Measurements from ENCODE around the gene PDE6H. TPM values are rescaled to one million over a fixed set of nuclear protein-coding genes. Genes with fewer than 3 reads are reported as not detected.

The PDE6H gene
- total and polyA plus RNA-seq, 11 donors = not detected

DNA sequence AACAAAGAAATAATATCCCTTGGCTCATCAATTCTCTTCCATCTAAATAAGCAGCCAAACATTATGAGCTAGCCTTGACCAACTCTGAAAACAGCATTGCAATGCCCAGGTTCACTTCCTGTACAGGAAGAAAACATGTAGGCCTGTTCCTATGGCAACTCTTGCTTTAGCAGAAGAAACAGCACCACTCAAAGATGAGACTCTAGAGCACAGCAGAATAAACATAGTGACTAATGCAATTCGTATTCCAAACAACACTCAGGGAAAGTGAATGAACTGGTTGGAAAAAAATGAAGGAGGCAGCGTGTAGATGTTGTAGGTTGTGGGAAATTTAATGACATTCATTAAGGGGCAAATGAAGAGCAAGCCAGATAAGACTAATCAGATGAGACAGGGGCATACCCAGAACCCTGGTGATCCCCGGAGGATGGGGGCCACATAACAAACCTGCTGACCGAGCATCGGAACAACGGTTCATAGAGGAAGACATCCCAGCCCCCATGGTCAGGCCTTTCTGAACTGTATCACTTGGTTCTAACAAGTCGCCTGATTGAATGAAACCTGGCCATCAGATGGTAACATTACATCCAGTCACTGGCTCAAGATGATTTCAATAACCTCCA lies 20.4 kb upstream of the PDE6H start:
- H3K27ac ChIP-seq = peak overlapping the region; percentile 11 to 92 (median 74)
- TF ChIP-seq, protein P1, sequence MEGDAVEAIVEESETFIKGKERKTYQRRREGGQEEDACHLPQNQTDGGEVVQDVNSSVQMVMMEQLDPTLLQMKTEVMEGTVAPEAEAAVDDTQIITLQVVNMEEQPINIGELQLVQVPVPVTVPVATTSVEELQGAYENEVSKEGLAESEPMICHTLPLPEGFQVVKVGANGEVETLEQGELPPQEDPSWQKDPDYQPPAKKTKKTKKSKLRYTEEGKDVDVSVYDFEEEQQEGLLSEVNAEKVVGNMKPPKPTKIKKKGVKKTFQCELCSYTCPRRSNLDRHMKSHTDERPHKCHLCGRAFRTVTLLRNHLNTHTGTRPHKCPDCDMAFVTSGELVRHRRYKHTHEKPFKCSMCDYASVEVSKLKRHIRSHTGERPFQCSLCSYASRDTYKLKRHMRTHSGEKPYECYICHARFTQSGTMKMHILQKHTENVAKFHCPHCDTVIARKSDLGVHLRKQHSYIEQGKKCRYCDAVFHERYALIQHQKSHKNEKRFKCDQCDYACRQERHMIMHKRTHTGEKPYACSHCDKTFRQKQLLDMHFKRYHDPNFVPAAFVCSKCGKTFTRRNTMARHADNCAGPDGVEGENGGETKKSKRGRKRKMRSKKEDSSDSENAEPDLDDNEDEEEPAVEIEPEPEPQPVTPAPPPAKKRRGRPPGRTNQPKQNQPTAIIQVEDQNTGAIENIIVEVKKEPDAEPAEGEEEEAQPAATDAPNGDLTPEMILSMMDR (IDR thresholded peaks at IDR 0.05) = no peak
- H3K36me3 ChIP-seq = peaks cover 0 to 36% (median 19%) of the 10 kb centered on the region in 9 donors
- DNase-seq (peak in 1 of 5 donors; percentile 40), ATAC-seq (peak; percentile 53 to 85 (median 76))
- 48 to 66% (median 58%) methylated on average over 7 of the region's 7 CpGs for WGBS, 4 donors
- H3K4me1 ChIP-seq = peaks cover 5 to 98% (median 74%) of the 10 kb centered on the region in 12 donors
- H3K9me3 ChIP-seq = no peaks in the 10 kb centered on the region
- H3K4me3 ChIP-seq = peak overlapping the region in 2 of 12 donors; percentile 6 to 18
- no peaks in the 10 kb centered on the region for H3K27me3 ChIP-seq
- intact Hi-C loops (cut with DNase I) = loop anchor here in 3 of 10 donors (5.0 kb wide), 3 partner anchors 50 to 110 kb away; partner anchors contain the start of gene ART4 (in 1 of the 3)

DNA sequence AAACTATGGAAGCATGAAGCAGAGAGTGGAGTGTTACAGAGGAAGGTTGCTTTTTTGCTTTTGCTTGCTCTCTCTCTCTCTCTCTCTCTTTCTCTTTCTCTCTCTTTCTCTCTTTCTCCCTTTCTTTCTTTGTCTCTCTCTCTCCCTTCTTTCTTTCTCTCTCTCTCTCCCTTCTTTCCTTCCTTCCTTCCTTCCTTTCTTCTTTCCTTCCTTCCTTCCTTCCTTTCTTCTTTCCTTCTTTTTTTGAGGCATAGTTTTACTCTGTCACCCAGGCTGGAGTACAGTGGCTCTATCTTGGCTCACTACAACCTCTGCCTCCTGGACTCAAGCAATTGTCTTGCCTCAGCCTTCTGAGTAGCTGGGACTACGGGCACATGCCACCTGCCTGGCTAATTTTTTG lies 19.1 kb upstream of the PDE6H start:
- Histone ChIP-seq H3K27ac (peak overlapping the region in 10 of 12 donors; percentile 61 to 92 (median 77)), H3K27me3 (no peaks in the 10 kb centered on the region), H3K9me3 (no peaks in the 10 kb centered on the region), H3K4me3 (peak overlapping the region in 1 of 12 donors; percentile 6), H3K4me1 (peaks cover 5 to 100% (median 72%) of the 10 kb centered on the region in 12 donors), H3K36me3 (peaks cover 0 to 24% (median 12%) of the 10 kb centered on the region in 9 donors)
- ATAC-seq (no peak), DNase-seq (no peak)
- 81 to 100% (median 95%) methylated on average over 1 of the region's 1 CpG for WGBS, 4 donors
- intact Hi-C loops (cut with DNase I) = loop anchor here in 3 of 10 donors (5.0 kb wide), 3 partner anchors 51 to 111 kb away; partner anchors contain the start of gene ART4 (in 1 of the 3)
- TF ChIP-seq, protein P1 (IDR thresholded peaks at IDR 0.05) = no peak
- TF ChIP-seq POLR2A (IDR thresholded peaks at IDR 0.05) = no peak

DNA sequence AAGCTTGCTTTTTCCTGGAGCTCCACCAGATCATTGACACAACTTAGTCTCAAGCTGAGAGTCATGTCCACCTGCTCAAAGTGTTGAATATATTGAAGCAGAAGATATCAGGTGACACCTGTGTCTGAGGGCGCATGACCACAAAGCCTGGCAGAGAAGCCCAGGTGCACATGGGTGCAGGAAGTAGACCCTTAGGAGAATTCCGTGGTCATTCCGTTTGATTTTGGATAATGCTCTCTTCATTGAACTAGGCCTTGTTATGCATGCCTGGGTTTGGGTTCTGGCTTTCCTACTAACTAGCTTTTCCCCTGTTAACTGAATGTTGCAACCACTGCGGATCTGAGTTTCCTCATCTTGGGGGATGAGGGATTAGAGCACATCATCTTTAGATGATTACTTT lies 18.6 kb upstream of the PDE6H start:
- H3K36me3 ChIP-seq = peaks cover 0 to 22% (median 11%) of the 10 kb centered on the region in 9 donors
- WGBS, 4 donors = 82 to 93% (median 85%) methylated on average over 4 of the region's 4 CpGs
- DNase-seq = no peak
- peak overlapping the region in 1 of 12 donors; percentile 6 for H3K4me3 ChIP-seq
- no peaks in the 10 kb centered on the region for H3K27me3 ChIP-seq
- intact Hi-C loops (cut with DNase I) = loop anchor here in 3 of 10 donors (5.0 kb wide), 3 partner anchors 52 to 112 kb away; partner anchors contain the start of gene ART4 (in 1 of the 3)
- no peak for TF ChIP-seq POLR2A (IDR thresholded peaks at IDR 0.05)
- TF ChIP-seq, protein P1 (IDR thresholded peaks at IDR 0.05) = no peak
- no peak for ATAC-seq
- H3K4me1 ChIP-seq = peaks cover 5 to 100% (median 72%) of the 10 kb centered on the region in 12 donors
- H3K9me3 ChIP-seq = no peaks in the 10 kb centered on the region
- peak overlapping the region in 11 of 12 donors; percentile 5 to 92 (median 76) for H3K27ac ChIP-seq

Measured in heart left ventricle (tissue), 16 donors.